Endothelial cell of umbilical vein (primary cell): ENCODE measurements around the gene RFXANK.
"Not testable (repeated sequence)": the region's sequence is repeated elsewhere in the genome, so short reads cannot be mapped to it uniquely, and the experiment has no call there.

Experiments
- CTCF ChIP-seq, 2 donors: IDR thresholded peaks; 1 replicate in 1 of 2; 2 replicates in 1 of 2; pipeline ENCODE4 v1.5.1; 2011; ENCODE audit warnings: low read length in 2 of 2, mild to moderate bottlenecking in 2 of 2, moderate library complexity in 2 of 2, control low read depth in 1 of 2, inconsistent platforms in 1 of 2, low read depth in 1 of 2; ENCODE audit not compliant: insufficient read depth in 1 of 2; ENCODE audit errors: extremely low read depth in 1 of 2
- EZH2 ChIP-seq: IDR thresholded peaks from 2 replicates; pipeline ENCODE4 v1.6.1; 2012; ENCODE audit warnings: borderline replicate concordance, low read depth, mild to moderate bottlenecking, moderate library complexity, low read length, inconsistent platforms; ENCODE audit not compliant: severe bottlenecking
- JUN ChIP-seq: IDR thresholded peaks from 2 replicates; pipeline ENCODE4 v1.6.1; 2011; ENCODE audit warnings: borderline replicate concordance, low read depth; ENCODE audit not compliant: insufficient read length, insufficient read depth
- MAX ChIP-seq: IDR thresholded peaks from 2 replicates; pipeline ENCODE4 v1.6.1; 2011; ENCODE audit not compliant: insufficient read depth, insufficient read length
- MYC ChIP-seq: IDR thresholded peaks from one replicate; pipeline ENCODE4 v1.6.1; 2011; ENCODE audit warnings: mild to moderate bottlenecking, low read depth, low read length
- POLR2A ChIP-seq: IDR thresholded peaks from 2 replicates; pipeline ENCODE4 v1.6.1; 2012; ENCODE audit warnings: low read depth, mild to moderate bottlenecking, control low read depth, low read length

- TF ChIP-seq CTCF (IDR thresholded peaks at IDR 0.05; ENCODE audit: extremely low read depth in 1 of 2, insufficient read depth in 1 of 2, low read depth in 1 of 2, low read length in 2 of 2); EZH2; POLR2A; JUN; MYC; MAX: not testable (repeated sequence)
Observed at GRCh38 chr19:19148504-19148903, 43.6 kb upstream of the RFXANK start.
